ENCODE results near the gene GRIA4.

DNA sequence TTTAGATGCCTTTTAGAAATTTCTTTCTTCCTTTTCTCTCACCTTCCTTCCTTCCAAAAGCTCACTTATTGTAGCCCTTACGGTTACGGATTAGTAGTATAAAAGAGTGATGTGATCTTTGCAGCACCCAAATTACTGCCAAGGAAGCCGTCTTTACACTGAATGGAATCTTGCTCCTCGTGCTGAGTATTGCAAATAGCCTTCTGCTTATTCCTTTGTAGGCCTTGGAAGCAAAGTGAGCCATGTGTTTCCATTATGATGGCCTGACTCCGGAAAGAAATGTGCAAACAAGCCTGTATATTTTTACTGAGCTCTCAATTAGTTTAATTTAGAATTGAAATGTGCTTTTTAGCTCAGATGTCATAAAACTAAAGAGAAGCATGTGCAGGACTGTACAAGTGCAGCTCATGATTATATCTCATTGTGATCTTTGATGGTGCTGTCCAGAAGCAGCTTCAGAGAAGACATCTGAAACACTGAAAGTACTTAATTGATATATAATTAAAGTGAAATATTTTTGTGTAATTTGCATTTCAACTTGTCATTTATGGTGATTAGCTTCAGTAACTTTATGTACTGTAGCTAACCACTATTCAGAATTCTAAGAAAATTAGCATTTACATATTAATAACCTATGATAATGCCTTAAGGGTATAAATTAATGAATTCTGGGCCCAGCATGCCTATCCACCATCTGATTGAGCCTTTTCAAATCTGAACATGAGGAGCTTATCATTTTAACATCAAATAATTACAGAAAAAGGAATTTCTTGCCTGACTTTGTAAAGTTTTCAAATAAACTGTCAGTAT, 129.3 kb downstream of the GRIA4 start:
- no peak for TF ChIP-seq POLR2AphosphoS5 (IDR thresholded peaks at IDR 0.05; ENCODE audit: insufficient read depth in 1 of 2, low read depth in 1 of 2)
- TF ChIP-seq, protein P1, sequence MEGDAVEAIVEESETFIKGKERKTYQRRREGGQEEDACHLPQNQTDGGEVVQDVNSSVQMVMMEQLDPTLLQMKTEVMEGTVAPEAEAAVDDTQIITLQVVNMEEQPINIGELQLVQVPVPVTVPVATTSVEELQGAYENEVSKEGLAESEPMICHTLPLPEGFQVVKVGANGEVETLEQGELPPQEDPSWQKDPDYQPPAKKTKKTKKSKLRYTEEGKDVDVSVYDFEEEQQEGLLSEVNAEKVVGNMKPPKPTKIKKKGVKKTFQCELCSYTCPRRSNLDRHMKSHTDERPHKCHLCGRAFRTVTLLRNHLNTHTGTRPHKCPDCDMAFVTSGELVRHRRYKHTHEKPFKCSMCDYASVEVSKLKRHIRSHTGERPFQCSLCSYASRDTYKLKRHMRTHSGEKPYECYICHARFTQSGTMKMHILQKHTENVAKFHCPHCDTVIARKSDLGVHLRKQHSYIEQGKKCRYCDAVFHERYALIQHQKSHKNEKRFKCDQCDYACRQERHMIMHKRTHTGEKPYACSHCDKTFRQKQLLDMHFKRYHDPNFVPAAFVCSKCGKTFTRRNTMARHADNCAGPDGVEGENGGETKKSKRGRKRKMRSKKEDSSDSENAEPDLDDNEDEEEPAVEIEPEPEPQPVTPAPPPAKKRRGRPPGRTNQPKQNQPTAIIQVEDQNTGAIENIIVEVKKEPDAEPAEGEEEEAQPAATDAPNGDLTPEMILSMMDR (IDR thresholded peaks at IDR 0.05): no peak
